ENCODE data around the gene HSPB1.
A peak's percentile ranks its signal among the peaks of the same experiment; 100 is the strongest.
"Not testable (repeated sequence)": the region's sequence is repeated elsewhere in the genome, so short reads cannot be mapped to it uniquely, and the experiment has no call there.

The HSPB1 gene

DNA sequence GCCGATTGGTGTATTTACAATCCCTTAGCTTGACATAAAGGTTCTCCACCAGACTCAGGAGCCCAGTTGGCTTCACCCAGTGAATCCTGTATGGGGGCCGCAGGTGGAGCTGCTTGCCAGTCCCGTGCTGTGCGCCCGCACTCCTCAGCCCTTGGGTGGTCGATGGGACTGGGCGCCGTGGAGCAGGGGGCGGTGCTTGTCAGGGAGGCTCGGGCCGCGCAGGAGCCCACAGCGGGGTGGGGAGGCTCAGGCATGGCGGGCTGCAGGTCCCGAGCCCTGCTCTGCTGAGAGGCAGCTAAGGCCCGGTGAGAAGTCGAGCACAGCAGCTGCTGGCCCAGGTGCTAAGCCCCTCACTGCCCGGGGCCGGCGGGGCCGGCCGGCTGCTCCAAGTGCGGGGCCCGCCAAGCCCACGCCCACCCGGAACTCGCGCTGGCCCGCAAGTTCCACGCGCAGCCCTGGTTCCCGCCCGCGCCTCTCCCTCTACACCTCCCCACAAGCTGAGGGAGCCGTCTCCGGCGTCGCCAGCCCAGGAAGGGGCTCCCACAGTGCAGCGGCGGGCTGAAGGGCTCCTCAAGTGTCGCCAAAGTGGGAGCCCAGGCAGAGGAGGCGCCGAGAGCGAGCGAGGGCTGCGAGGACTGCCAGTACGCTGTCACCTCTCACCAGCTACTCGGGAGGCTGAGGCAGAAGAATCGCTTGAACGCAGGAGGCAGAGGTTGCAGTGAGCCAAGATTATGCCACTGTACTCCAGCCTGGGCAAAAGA lies 7.0 kb downstream of the HSPB1 start:
- DNase-seq: not testable (repeated sequence)

DNA sequence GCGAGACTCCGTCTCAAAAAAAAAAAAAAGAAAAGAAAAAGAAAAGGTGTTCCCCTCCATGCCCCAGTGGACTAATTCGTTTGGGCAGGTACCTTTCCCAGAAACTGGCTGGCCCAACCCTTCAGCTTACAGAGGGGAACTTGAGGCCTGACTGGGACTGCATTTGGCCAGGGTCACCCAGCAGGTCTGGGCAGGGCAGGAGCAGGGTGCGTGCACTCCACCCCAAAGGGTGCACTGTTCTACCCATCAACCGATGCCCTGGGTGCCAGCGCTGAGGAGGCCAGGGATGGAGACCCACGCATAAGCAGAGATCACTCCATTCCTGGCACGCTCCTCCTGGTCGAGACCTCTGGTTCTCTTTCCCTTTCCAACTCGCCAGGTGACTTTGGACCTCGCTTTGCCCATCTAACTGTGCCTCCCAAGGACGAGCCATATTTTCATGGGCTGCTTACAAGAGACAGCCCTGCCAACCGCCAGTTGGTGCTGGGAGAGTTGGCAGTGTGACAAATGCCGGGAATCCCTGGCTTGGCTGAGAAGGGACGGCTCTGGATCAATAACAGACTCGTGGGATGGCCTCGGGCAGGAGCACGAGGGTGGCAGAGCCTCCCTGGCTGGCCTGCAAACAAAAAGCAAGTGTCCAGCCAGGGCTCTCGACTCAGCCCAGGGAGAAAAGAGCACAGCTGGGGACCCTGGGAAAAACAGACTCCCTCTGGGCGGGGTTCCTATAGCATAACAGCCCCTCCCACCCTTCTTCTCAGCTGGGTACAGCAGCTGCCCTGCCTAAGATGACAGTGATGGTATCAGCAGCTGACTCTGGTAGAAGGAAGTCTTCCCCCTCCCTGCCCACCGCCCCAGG lies 7.9 kb downstream of the HSPB1 start:
- DNase-seq: no peak

DNA sequence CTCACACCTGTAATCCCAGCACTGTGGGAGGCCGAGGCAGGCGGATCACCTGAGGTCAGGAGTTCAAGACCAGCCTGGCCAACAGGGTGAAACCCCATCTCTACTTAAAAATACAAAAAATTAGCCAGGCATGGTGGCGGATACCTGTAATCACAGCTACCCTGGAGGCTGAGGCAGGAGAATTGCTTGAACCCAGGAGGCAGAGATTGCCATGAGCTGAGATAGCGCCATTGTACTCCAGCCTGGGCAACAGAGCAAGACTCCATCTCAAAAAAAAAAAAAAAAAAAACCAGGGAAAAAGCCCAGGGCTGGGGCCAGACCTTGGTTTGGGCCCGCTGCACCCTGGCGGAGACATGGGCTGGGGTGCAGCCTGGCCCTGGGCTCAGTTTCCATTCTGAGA lies 9.4 kb downstream of the HSPB1 start:
- not testable (repeated sequence) for DNase-seq

GRCh38 chr7:76314042-76314721 lies 11.7 kb downstream of the HSPB1 start:
- peak; percentile 99 for DNase-seq

- DNase-seq: not testable (repeated sequence)
These were observed 12.3 kb downstream of the HSPB1 start for GRCh38 chr7:76314740-76315139.

GRCh38 chr7:76315364-76315763 lies 12.9 kb downstream of the HSPB1 start:
- no peak for DNase-seq

- no peak for DNase-seq
These were observed 14.7 kb downstream of the HSPB1 start for GRCh38 chr7:76316984-76317781.

DNA sequence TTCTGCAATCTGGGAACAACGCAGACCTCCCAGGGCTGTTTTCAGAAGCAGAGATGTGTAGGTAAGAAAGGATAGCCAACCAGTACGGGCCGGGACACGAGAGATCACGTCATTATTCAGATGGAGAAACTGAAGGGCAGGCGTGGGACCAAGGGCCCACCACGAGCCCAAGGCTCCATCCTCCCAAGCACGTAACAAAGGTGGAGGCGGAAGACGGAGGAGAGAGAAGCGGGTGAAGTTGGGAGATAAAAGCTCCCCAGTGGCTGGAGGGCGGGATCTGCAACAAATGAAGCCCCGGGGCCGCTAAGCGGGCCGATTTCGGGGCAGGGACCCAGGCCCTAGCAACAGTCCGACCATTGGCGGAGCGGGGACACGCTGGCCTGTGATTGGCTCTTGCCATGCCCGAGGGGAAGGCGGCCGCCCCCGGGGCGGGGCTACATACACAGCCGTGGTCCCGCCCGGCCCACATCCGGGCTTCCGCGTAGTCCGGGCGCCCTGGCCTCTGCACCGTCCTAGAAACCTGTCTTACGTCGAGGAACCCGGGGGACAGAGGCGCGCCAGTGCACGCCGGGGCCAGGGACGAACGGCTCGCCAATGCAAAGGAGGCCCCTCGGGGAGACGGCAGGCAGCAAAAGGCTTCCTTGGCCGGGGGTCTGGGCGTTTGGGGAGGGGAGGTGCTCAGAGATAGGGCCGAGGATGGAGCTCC lies 15.5 kb downstream of the HSPB1 start:
- peak; percentile 96 for DNase-seq

DNA sequence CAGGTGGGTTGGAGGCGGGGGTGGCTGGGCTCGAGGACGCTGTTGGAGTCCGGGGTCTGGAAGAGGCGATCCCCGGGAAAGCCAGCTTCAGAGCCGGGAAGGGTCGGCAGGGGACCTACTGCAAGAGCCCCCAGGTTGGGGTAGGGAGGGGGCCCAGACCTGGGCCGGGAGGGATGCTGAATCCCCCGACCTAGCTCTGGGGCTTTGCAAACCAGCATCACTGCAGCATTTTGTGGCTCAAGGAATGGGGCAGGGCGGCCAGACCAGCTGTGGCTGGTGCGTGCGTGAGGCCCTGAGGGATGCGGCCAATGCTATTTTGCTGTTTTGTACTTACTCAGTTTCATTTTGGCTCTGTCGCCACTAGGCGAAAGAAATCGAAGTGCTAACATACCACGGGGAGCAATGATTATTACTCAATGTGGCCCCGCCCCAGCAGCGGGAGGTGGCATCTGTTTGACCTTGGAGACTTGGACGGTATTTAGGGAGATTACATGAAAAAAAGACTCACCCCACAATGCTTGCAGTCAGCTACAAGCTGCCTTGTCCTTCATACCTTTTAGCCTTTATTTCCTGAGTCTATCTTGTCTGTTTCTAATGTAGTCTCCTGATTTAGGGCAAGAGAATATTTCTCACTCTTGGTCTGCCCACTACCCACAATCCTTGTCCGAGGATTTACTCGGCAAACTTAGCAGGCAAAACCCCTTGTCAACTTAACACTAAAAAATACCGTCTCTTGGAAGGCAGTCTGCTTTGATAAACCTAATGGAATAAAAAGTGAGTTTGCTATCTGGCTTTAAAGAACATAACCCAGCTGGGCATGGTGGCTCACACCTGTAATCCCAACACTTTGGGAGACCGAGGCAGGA lies 16.2 kb downstream of the HSPB1 start:
- DNase-seq: peak; percentile 78

- DNase-seq: no peak
These were observed 22.6 kb downstream of the HSPB1 start for GRCh38 chr7:76325092-76325491.

DNA sequence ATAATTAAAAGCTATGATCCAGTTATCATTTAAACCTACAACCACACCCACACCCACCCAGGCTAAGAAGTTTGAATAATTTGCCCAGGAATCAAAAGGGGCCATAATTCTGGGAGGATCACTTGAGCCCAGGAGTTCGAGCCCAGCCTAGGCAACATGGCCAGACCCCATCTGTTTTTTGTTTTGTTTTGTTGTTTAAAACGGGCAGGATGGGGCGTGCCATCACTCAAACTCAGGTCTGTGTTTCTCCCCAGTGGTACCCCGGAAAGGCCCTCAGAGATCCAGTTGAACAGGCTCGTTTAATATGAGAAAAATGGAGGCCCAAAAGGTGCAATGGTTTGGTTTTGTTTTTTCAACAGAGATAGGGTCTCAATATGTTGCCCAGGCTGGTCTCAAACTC lies 23.3 kb downstream of the HSPB1 start:
- DNase-seq: no peak

- DNase-seq: no peak
These were observed 24.3 kb downstream of the HSPB1 start for GRCh38 chr7:76326646-76327233.

- DNase-seq: no peak
These were observed 25.1 kb downstream of the HSPB1 start for GRCh38 chr7:76327610-76328009.

DNA sequence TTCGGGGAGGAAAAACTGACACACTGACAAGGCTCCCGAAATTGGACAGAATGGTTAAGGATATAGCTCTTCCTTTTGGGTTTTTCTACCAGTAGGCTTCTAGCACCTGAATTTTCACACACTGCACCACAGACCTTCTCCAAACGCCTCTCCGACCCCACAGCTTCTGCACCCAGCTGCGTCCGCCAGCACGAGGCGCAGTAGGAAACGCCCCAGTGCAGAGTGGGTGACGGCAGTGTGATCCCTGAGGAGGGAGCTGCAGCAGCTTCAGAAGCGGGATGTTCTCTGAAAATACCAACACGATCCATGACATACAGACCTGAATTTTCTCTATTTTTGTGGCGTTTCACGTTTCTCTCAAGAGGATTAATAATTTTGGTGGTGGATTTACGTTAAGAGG lies 25.9 kb downstream of the HSPB1 start:
- no peak for DNase-seq

DNA sequence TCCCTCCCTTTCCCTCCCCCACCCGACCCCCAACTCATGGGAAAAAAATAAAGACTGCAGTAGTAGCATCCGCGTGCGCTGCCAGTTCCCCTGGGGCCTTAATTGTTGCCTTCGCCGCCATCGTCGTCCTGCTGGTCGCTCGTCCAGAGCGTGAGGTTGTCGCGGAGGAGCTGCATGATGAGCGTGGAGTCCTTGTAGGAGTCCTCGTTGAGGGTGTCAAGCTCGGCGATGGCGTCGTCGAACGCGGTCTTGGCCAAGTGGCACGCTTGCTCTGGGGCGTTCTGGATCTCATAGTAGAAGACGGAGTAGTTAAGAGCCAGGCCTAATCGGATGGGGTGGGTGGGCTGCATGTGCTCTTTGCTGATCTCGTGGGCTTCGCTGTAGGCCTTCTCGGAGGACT lies 27.0 kb downstream of the HSPB1 start:
- no peak for DNase-seq

DNA sequence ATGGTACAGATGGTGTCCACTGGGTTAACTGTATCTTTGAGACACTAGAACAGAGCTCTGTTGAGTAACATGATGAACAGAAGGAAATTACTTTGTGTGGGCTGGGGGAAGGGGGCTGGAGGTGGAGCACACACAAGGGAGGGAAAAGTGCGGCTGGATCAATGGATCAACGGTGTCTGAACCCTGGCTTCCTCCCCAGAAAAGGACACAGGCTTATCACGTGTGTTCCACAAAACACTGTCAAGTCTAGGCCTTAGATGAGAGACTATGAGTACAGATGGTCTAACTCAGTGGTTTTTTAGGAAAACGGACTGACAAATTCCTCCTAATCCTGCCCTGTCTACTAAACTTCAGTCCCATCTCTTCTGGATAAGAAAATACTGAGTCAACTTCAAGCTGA lies 27.8 kb downstream of the HSPB1 start:
- DNase-seq: no peak

DNA sequence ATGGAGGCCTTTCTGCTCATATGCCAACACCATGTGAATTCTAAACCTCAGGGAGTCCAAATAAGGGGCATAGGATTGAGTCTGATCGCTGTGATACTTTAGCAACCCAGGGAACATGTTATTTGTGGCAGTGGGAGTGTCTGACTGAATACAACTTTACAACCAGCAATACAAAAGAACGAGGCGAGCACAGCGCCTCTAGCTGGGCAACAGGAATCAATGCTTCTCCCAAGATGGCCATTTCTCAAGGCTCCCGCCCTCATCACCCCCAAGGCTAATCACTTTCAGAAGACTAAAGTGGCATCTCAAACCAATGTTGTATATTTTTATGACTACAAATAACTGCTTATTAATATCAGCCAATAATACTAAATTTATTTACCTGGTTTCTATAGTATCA lies 28.2 kb downstream of the HSPB1 start:
- DNase-seq: no peak

GRCh38 chr7:76332078-76332477 lies 29.6 kb downstream of the HSPB1 start:
- DNase-seq: no peak

GRCh38 chr7:76333511-76334101 lies 31.1 kb downstream of the HSPB1 start:
- DNase-seq: no peak

DNA sequence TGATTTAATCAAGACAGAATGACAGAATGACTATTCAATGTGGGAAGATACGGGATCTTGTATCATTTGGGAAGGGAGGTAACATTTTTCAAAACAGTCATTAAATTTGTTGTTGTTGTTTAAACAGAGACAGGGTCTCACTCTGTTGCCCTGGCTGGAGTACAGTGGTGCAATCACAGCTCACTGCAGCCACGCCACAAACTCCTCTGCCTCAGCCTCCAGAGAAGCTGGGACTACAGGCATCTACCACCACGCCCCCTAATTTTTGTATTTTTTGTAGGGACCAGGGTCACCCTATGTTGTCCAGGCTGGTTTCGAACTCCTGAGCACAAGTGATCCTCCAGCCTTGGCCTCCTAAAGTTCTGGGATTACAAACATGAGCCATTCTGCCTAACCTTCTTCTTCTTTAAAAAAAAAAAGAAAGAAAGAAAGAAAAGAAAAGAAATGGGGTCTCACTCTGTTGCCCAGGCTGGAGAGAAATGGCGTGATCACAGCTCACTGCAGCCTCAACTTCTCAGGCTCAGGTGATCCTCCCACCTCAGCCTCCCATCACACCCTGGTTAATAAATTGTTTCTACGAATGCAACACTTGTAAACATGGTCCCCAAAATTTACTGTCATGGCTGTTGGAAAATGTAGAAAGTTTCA lies 32.0 kb downstream of the HSPB1 start:
- no peak for DNase-seq
